GM23248 (cell line): Measurements from ENCODE around the gene AP1S3.

Experiments used
- EZH2 ChIP-seq: fragments of 200-600 bp; sonication (generic); IDR thresholded peaks from 2 replicates; pipeline ENCODE4 v1.6.1; 2018; ENCODE audit warnings: antibody characterized with exemption, mild to moderate bottlenecking; ENCODE audit not compliant: insufficient read depth, poor library complexity, severe bottlenecking
- EZH2phosphoT487 ChIP-seq: fragments of 200-600 bp; sonication (generic); IDR thresholded peaks from 2 replicates; pipeline ENCODE4 v1.6.1; 2018; ENCODE audit warnings: antibody characterized with exemption, moderate library complexity, mild to moderate bottlenecking, low read depth; ENCODE audit not compliant: insufficient read depth

- no peak for TF ChIP-seq EZH2
- TF ChIP-seq EZH2phosphoT487 = no peak
These were observed 15.0 kb upstream of the AP1S3 start for GRCh38 chr2:223852281-223852795.
